Duodenal mucosa (tissue), 2 donors: ENCODE measurements around the gene SDC1.
A peak's percentile ranks its signal among the peaks of the same experiment; 100 is the strongest.

Source experiments
- H3K27ac ChIP-seq: one replicate; pipeline ENCODE4 v1.7.0; 2013; ENCODE audit warnings: low read depth, low read length
- H3K27me3 ChIP-seq, 2 donors: one replicate each; pipeline ENCODE4 v1.7.0; 2013; ENCODE audit warnings: low read length in 2 of 2, control low read depth in 1 of 2; ENCODE audit not compliant: insufficient read depth in 2 of 2, control insufficient read depth in 1 of 2
- H3K36me3 ChIP-seq, 2 donors: one replicate each; pipeline ENCODE4 v1.7.0; 2013; ENCODE audit warnings: low read length in 2 of 2, control low read depth in 1 of 2; ENCODE audit not compliant: insufficient read depth in 2 of 2, control insufficient read depth in 1 of 2
- H3K4me1 ChIP-seq, 2 donors: one replicate each; pipeline ENCODE4 v1.7.0; 2013; ENCODE audit warnings: low read length in 2 of 2, control low read depth in 1 of 2; ENCODE audit not compliant: insufficient read depth in 2 of 2, control insufficient read depth in 1 of 2
- H3K4me3 ChIP-seq, 2 donors: one replicate each; pipeline ENCODE4 v1.7.0; 2013; ENCODE audit warnings: low read length in 2 of 2, low read depth in 1 of 2
- H3K9ac ChIP-seq, 2 donors: one replicate each; pipeline ENCODE4 v1.7.0; 2013; ENCODE audit warnings: low read length in 2 of 2, low read depth in 1 of 2
- H3K9me3 ChIP-seq, 2 donors: one replicate each; pipeline ENCODE4 v1.7.0; 2013; ENCODE audit warnings: low read length in 2 of 2, control low read depth in 1 of 2; ENCODE audit not compliant: control insufficient read depth in 1 of 2

Gene SDC1

DNA sequence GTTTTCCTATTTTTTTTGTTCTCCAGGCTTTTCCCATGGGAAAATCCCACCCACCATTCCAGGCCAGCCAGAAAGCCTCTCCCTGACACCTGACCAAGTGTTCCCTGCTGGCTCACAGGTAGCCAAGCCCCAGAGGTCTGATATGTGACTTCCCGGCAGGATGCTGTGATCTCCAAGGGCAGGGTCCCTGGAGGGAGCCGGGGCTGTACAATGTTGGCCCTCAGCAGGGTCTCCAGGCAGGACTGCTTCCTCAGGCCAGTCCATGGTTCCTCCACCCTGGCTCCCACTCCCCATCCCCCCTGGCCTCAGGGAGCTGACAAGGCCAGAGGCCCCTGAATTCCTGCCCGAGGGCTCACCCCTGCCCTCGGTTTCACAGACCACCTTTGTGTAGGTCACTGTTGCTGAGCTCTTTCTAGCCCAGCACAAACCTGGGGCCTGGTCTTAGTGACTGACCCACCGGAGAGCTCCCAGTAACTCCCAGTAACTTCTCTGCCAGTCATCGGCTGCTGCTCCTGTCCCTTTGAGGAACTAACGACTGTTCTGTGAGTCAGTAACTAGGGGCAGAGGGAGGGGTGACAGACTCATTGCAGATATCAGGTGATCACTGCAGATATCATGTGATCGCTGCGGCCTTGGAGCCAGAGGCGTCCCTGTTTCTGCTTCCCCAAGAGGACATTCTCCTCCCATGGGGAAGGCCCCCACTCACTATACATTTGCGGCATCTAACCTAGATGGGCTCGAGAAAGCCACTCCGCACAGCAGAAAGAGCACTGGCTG is 38.7 kb downstream of the SDC1 start:
- Histone ChIP-seq H3K27ac (peak overlapping the region; percentile 30), H3K4me3 (peak overlapping the region; percentile 46 to 64), H3K9me3 (no peaks in the 10 kb centered on the region), H3K4me1 (peaks cover 37 to 43% of the 10 kb centered on the region in 2 donors), H3K36me3 (no peaks in the 10 kb centered on the region), H3K9ac (peak overlapping the region; percentile 69 to 80), H3K27me3 (no peaks in the 10 kb centered on the region)

GRCh38 chr2:20185176-20186022 is 39.5 kb downstream of the SDC1 start:
- H3K27ac ChIP-seq, result no peak overlapping the region
- H3K9me3 ChIP-seq, result no peaks in the 10 kb centered on the region
- H3K9ac ChIP-seq, result peak overlapping the region; percentile 69 to 80
- peaks cover 28 to 38% of the 10 kb centered on the region in 2 donors for H3K4me1 ChIP-seq
- H3K27me3 ChIP-seq, result no peaks in the 10 kb centered on the region
- no peaks in the 10 kb centered on the region for H3K36me3 ChIP-seq
- H3K4me3 ChIP-seq, result peak overlapping the region in 1 of 2 donors; percentile 64

- Histone ChIP-seq H3K9me3 (no peaks in the 10 kb centered on the region), H3K9ac (no peak overlapping the region), H3K36me3 (no peaks in the 10 kb centered on the region), H3K27me3 (no peaks in the 10 kb centered on the region), H3K27ac (no peak overlapping the region), H3K4me1 (peaks cover 36 to 42% of the 10 kb centered on the region in 2 donors), H3K4me3 (no peak overlapping the region)
Measured at GRCh38 chr2:20184067-20184938, 40.6 kb downstream of the SDC1 start.

- Histone ChIP-seq H3K27ac (no peak overlapping the region), H3K9ac (no peak overlapping the region), H3K9me3 (no peaks in the 10 kb centered on the region), H3K4me3 (no peak overlapping the region), H3K4me1 (peaks cover 45 to 52% of the 10 kb centered on the region in 2 donors), H3K27me3 (no peaks in the 10 kb centered on the region), H3K36me3 (no peaks in the 10 kb centered on the region)
Measured at GRCh38 chr2:20183373-20183772, 41.6 kb downstream of the SDC1 start.

GRCh38 chr2:20182241-20182931 is 42.5 kb downstream of the SDC1 start:
- Histone ChIP-seq H3K9me3 (no peaks in the 10 kb centered on the region), H3K4me1 (peaks cover 46 to 54% of the 10 kb centered on the region in 2 donors), H3K27me3 (no peaks in the 10 kb centered on the region), H3K27ac (no peak overlapping the region), H3K9ac (no peak overlapping the region), H3K4me3 (no peak overlapping the region), H3K36me3 (no peaks in the 10 kb centered on the region)

GRCh38 chr2:20181761-20182160 is 43.2 kb downstream of the SDC1 start:
- Histone ChIP-seq H3K36me3 (no peaks in the 10 kb centered on the region), H3K9me3 (no peaks in the 10 kb centered on the region), H3K27ac (no peak overlapping the region), H3K4me3 (no peak overlapping the region), H3K27me3 (no peaks in the 10 kb centered on the region), H3K4me1 (peaks cover 40 to 48% of the 10 kb centered on the region in 2 donors), H3K9ac (no peak overlapping the region)

- no peaks in the 10 kb centered on the region for H3K36me3 ChIP-seq
- peaks cover 33 to 40% of the 10 kb centered on the region in 2 donors for H3K4me1 ChIP-seq
- H3K9me3 ChIP-seq, result no peaks in the 10 kb centered on the region
- no peak overlapping the region for H3K4me3 ChIP-seq
- H3K27me3 ChIP-seq, result no peaks in the 10 kb centered on the region
- no peak overlapping the region for H3K27ac ChIP-seq
- H3K9ac ChIP-seq, result peak overlapping the region in 1 of 2 donors; percentile 24
Measured at GRCh38 chr2:20180676-20181648, 44.0 kb downstream of the SDC1 start.

DNA sequence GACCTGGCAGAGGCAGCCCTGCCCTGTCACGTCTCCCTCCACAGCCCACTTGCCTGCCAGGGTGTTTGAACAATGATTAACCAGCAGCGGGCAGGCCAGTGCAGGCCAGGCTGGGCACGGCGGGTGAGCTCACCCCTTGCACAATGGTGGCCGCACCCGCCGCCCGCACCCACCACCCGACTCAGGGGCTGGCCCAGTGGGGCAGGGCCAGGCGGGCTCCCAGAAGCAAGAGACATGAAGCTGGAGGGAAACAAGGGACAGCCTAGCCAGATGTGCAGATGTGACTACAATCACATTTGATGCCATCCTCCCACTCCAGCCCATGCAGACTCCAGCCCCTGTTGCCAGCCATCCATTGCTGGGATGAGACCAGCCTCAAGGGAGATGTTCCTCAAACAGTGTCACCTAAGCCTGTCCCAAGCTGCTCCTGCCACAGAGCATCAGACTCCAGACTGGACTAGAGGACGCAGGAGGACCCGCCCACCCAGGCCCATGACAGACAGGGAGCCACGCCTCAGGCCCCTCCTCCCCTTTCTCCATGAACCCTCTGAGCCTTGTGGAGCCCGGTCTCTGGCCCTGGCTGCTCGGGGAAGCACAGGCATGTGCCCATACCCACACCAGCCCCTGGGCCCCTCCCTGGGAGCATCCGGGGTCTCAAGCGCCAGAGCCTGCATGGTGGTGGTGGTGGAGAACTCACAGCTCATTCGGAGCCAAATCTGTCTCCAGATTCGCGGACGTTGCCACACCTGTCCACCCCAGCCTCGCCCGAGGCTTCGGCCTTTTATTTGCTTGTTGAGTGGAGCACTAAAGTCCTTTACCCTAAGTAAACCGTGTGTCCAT is 45.0 kb downstream of the SDC1 start:
- H3K36me3 ChIP-seq, result no peaks in the 10 kb centered on the region
- H3K9ac ChIP-seq, result peak overlapping the region; percentile 49 to 58
- no peak overlapping the region for H3K4me3 ChIP-seq
- H3K9me3 ChIP-seq, result no peaks in the 10 kb centered on the region
- H3K4me1 ChIP-seq, result peaks cover 26 to 30% of the 10 kb centered on the region in 2 donors
- H3K27ac ChIP-seq, result peak overlapping the region; percentile 68
- no peaks in the 10 kb centered on the region for H3K27me3 ChIP-seq
